Panc1 (cell line): ENCODE results near the gene TCF25. TPM values are rescaled to one million over a fixed set of nuclear protein-coding genes. Genes with fewer than 3 reads are reported as not detected.

ENCODE experiments used
- ATAC-seq: fragments of 200-7000 bp; cut with Tn5 transposase; 2 replicates; pipeline ENCODE4 v1.9.1; 2020; ENCODE audit warnings: mild to moderate bottlenecking, moderate library complexity
- BruUV-seq: library from RNA; stranded (reverse); fragments of 400-500 nt; replicated peaks from 2 replicates; lab custom pipeline; 2021; lab: Mats Ljungman, UMichigan
- CTCF ChIA-PET: fragments of 300-600 bp; sonication (Branson Sonifier 250); formaldehyde crosslinking; loops from one replicate; lab custom pipeline; 2022; ENCODE audit warnings: antibody characterized with exemption; lab: Charles Lee
- POLR2A ChIA-PET: fragments of 300-600 bp; sonication (Branson Sonifier 250); formaldehyde crosslinking; loops from one replicate; lab custom pipeline; 2022; ENCODE audit warnings: antibody characterized with exemption; lab: Charles Lee
- DNase-seq: peaks from one replicate; pipeline ENCODE4 v3.0.0-alpha.2; 2010; ENCODE audit warnings: low read depth, low spot score
- H3K27ac ChIP-seq: 2 replicates; pipeline ENCODE4 v1.5.1; 2011; ENCODE audit warnings: mild to moderate bottlenecking, low read length, inconsistent platforms
- H3K27me3 ChIP-seq: fragments of 200-500 bp; sonication (Bioruptor generic); 2 replicates; pipeline ENCODE4 v1.6.0; 2014; ENCODE audit warnings: low read length, inconsistent platforms; ENCODE audit not compliant: control insufficient read depth, insufficient read depth
- H3K36me3 ChIP-seq: fragments of 200-500 bp; sonication (Bioruptor generic); 2 replicates; pipeline ENCODE4 v1.5.1; 2014; ENCODE audit warnings: inconsistent platforms, mild to moderate bottlenecking, low read length, moderate library complexity; ENCODE audit not compliant: control insufficient read depth, insufficient read depth
- H3K4me1 ChIP-seq: 2 replicates; pipeline ENCODE4 v1.5.1; 2011; ENCODE audit warnings: inconsistent platforms, mild to moderate bottlenecking, low read length, moderate library complexity; ENCODE audit not compliant: control insufficient read depth, insufficient read depth
- H3K4me3 ChIP-seq, 2 experiments: 2 replicates each; pipeline ENCODE4 v1.5.1; 2011 to 2012; ENCODE audit warnings: low read depth in 2 of 2, low read length in 2 of 2, mild to moderate bottlenecking in 2 of 2, inconsistent platforms in 1 of 2, moderate library complexity in 1 of 2
- H3K9me3 ChIP-seq: fragments of 200-500 bp; sonication (Bioruptor generic); 2 replicates; pipeline ENCODE4 v1.5.1; 2014; ENCODE audit warnings: low read depth, mild to moderate bottlenecking, inconsistent platforms, low read length, moderate library complexity; ENCODE audit not compliant: control insufficient read depth, insufficient read depth
- CTCF ChIP-seq: fragments of 450-650 bp; IDR thresholded peaks from 2 replicates; pipeline ENCODE4 v1.5.1; 2017; ENCODE audit warnings: mild to moderate bottlenecking
- POLR2AphosphoS5 ChIP-seq: IDR thresholded peaks from 2 replicates; pipeline ENCODE4 v1.6.1; 2012; ENCODE audit warnings: mild to moderate bottlenecking, low read depth, low read length, moderate library complexity
- REST ChIP-seq, 2 experiments: IDR thresholded peaks; 2 replicates each; pipeline ENCODE4 v1.6.1; 2011 to 2012; ENCODE audit warnings: low read depth in 2 of 2, control low read depth in 1 of 2, low read length in 1 of 2, mild to moderate bottlenecking in 1 of 2, moderate library complexity in 1 of 2; ENCODE audit not compliant: insufficient read depth in 1 of 2
- SIN3A ChIP-seq: IDR thresholded peaks from 2 replicates; pipeline ENCODE4 v1.6.1; 2012; ENCODE audit warnings: low read depth, mild to moderate bottlenecking, low read length, moderate library complexity, borderline replicate concordance; ENCODE audit not compliant: insufficient read depth
- TCF7L2 ChIP-seq: IDR thresholded peaks from 2 replicates; pipeline ENCODE4 v1.6.1; 2011; ENCODE audit warnings: mild to moderate bottlenecking, low read depth, low read length, inconsistent platforms
- in situ Hi-C: cut with HindIII; loops from 2 replicates; pipeline ENCODE4 v1.10.0; 2016; ENCODE audit warnings: low sequenced_read_pairs, low pct_unique_long_range_greater_than_20kb
- intact Hi-C: fragments of 100-400 bp; cut with micrococcal nuclease; formaldehyde crosslinking; loops from one replicate; pipeline ENCODE4 v1.10.0; 2022; ENCODE audit not compliant: unreplicated experiment
- total RNA-seq: library from RNA; stranded (reverse); gene quantifications from one replicate; pipeline ENCODE4 v1.2.1, GENCODE V29; 2021; ENCODE audit not compliant: unreplicated experiment

TCF25 gene
- total RNA-seq, 1 experiment from 2014 or later = 144 TPM

GRCh38 chr16:89826531-89827382, 46.6 kb upstream of the TCF25 start:
- no peak for ATAC-seq
- H3K27ac ChIP-seq = peak overlapping the region; percentile 8; the same call in 1 of the 2 replicates
- in situ Hi-C loops = no loop called here
- DNase-seq = no peak
- peak overlapping the region in 1 of 2 experiments; percentile 55; a peak in 2 of 4 replicates for H3K4me3 ChIP-seq
- no peaks in the 10 kb centered on the region for H3K27me3 ChIP-seq
- H3K36me3 ChIP-seq = no peaks in the 10 kb centered on the region; the same call in 1 of the 2 replicates
- TF ChIP-seq TCF7L2 (no peak), CTCF (no peak), SIN3A (no peak), REST (IDR thresholded peaks at IDR 0.05; ENCODE audit: insufficient read depth in 1 of 2, low read depth in 2 of 2, low read length in 1 of 2) (no peak), POLR2AphosphoS5 (no peak)
- ChIA-PET CTCF (no interaction called here), POLR2A (no interaction called here)
- peaks cover 15% of the 10 kb centered on the region for H3K4me1 ChIP-seq
- H3K9me3 ChIP-seq = no peaks in the 10 kb centered on the region
- BruUV-seq = no TSS peak
- intact Hi-C loops = no loop called here

- BruUV-seq = no TSS peak
- CTCF ChIA-PET = no interaction called here
Measured at GRCh38 chr16:89827383-89828198, 45.8 kb upstream of the TCF25 start.

More at GRCh38 chr16:89827383-89828198, 45.8 kb upstream of the TCF25 start:
- Histone ChIP-seq H3K9me3 (no peaks in the 10 kb centered on the region), H3K27me3 (no peaks in the 10 kb centered on the region), H3K36me3 (no peaks in the 10 kb centered on the region; the same call in 1 of the 2 replicates), H3K27ac (peak overlapping the region; percentile 8), H3K4me3 (peak overlapping the region; percentile 51 to 55), H3K4me1 (peaks cover 15% of the 10 kb centered on the region)
- peak; percentile 82 for ATAC-seq
- in situ Hi-C loops = no loop called here
- TF ChIP-seq POLR2AphosphoS5 = 0 out of 2 replicates have a peak, but pooled peaks have one; percentile 29
- no peak for TF ChIP-seq REST (IDR thresholded peaks at IDR 0.05; ENCODE audit: insufficient read depth in 1 of 2, low read depth in 2 of 2, low read length in 1 of 2)
- no peak for TF ChIP-seq CTCF
- TF ChIP-seq SIN3A = 0 out of 2 replicates have a peak, but pooled peaks have one; percentile 56
- TF ChIP-seq TCF7L2 = no peak
- DNase-seq = no peak
- POLR2A ChIA-PET = no interaction called here
- intact Hi-C loops = no loop called here
